ENCODE measurements around the gene MAL.

The MAL gene

GRCh38 chr2:95001051-95001562 is 24.4 kb upstream of the MAL start:
- TF ChIP-seq TOX (CRISPR knock-in tag; IDR thresholded peaks at IDR 0.05; ENCODE audit: borderline replicate concordance) (no peak), ZNF8 (CRISPR knock-in tag; IDR thresholded peaks at IDR 0.05) (no peak), ZNF70 (CRISPR knock-in tag; IDR thresholded peaks at IDR 0.05) (no peak), RARB (CRISPR knock-in tag; IDR thresholded peaks at IDR 0.05) (no peak), CSRNP3 (CRISPR knock-in tag; IDR thresholded peaks at IDR 0.05) (no peak), TCF4 (CRISPR knock-in tag; IDR thresholded peaks at IDR 0.05; ENCODE audit: borderline replicate concordance) (no peak), CREB5 (CRISPR knock-in tag; IDR thresholded peaks at IDR 0.05; ENCODE audit: low read depth) (no peak), PPARA (CRISPR knock-in tag; IDR thresholded peaks at IDR 0.05; ENCODE audit: borderline replicate concordance) (no peak), TSHZ2 (CRISPR knock-in tag; IDR thresholded peaks at IDR 0.05) (no peak), ZNF565 (CRISPR knock-in tag; conservative IDR thresholded peaks at IDR 0.05; ENCODE audit: low read depth) (no peak), POU6F1 (CRISPR knock-in tag; IDR thresholded peaks at IDR 0.05; ENCODE audit: borderline replicate concordance, low read depth) (no peak), CSDC2 (CRISPR knock-in tag; IDR thresholded peaks at IDR 0.05) (no peak), SNAI2 (CRISPR knock-in tag; IDR thresholded peaks at IDR 0.05) (no peak)
- ATAC-seq: no peak

GRCh38 chr2:95001701-95002100 is 23.8 kb upstream of the MAL start:
- no peak for TF ChIP-seq BACH2 (CRISPR knock-in tag; IDR thresholded peaks at IDR 0.05; ENCODE audit: borderline replicate concordance)
- no peak for ATAC-seq

- no peak for TF ChIP-seq POU6F1 (CRISPR knock-in tag; IDR thresholded peaks at IDR 0.05; ENCODE audit: borderline replicate concordance, low read depth)
- TF ChIP-seq TSHZ2 (CRISPR knock-in tag; IDR thresholded peaks at IDR 0.05): no peak
- no peak for TF ChIP-seq ZFP3 (CRISPR knock-in tag; IDR thresholded peaks at IDR 0.05)
- TF ChIP-seq ZNF70 (CRISPR knock-in tag; IDR thresholded peaks at IDR 0.05): no peak
- TF ChIP-seq ESRRG (CRISPR knock-in tag; IDR thresholded peaks at IDR 0.05): no peak
- TF ChIP-seq RARB (CRISPR knock-in tag; IDR thresholded peaks at IDR 0.05): no peak
- ATAC-seq: no peak
These were observed 23.0 kb upstream of the MAL start for GRCh38 chr2:95002498-95002897.
